H1 (cell line): ENCODE data around the gene MED29. TPM values are rescaled to one million over a fixed set of nuclear protein-coding genes. Genes with fewer than 3 reads are reported as not detected.

ENCODE experiments used
- CTCF ChIA-PET: fragments of 300-600 bp; sonication (Branson Sonifier 250); formaldehyde crosslinking; loops from one replicate; lab custom pipeline; 2021; ENCODE audit not compliant: partially characterized antibody; lab: Charles Lee
- POLR2A ChIA-PET: fragments of 300-600 bp; sonication (Branson Sonifier 250); formaldehyde crosslinking; loops from one replicate; lab custom pipeline; 2021; ENCODE audit warnings: inconsistent platforms; ENCODE audit not compliant: partially characterized antibody; lab: Charles Lee
- DNase-seq, 2 experiments: peaks; one replicate each; pipeline versions ENCODE4 v3.0.0 to v3.0.0-alpha.2; 2010 to 2022; ENCODE audit warnings: low spot score in 2 of 2, low read depth in 1 of 2, mixed read lengths in 1 of 2
- FAIRE-seq: peaks from 2 replicates; lab custom pipeline; 2011; peaks lifted over from hg19 to GRCh38; lab: Jason Lieb, UNC
- H2AFZ ChIP-seq: 2 replicates; pipeline ENCODE4 v1.8.1; 2012; ENCODE audit warnings: low read length, inconsistent platforms
- H2AK5ac ChIP-seq: 2 replicates; pipeline ENCODE4 v1.6.1; 2013; ENCODE audit warnings: low read depth, low read length
- H2BK120ac ChIP-seq: replicated peaks from 2 replicates; pipeline ENCODE3; 2013; ENCODE audit warnings: low read depth, low read length, inconsistent platforms
- H2BK12ac ChIP-seq: 2 replicates; pipeline ENCODE4 v1.6.1; 2013; ENCODE audit warnings: low read depth, low read length
- H2BK15ac ChIP-seq: 2 replicates; pipeline ENCODE4 v1.6.1; 2013; ENCODE audit warnings: low read length
- H2BK20ac ChIP-seq: 2 replicates; pipeline ENCODE4 v1.6.1; 2013; ENCODE audit warnings: low read length
- H2BK5ac ChIP-seq: 2 replicates; pipeline ENCODE4 v1.6.1; 2013; ENCODE audit warnings: low read depth, low read length
- H3K14ac ChIP-seq: 2 replicates; pipeline ENCODE4 v1.6.1; 2013; ENCODE audit warnings: inconsistent platforms; ENCODE audit not compliant: insufficient read length
- H3K18ac ChIP-seq: 2 replicates; pipeline ENCODE4 v1.6.1; 2013; ENCODE audit warnings: low read length; ENCODE audit errors: extremely low read depth
- H3K23ac ChIP-seq: 2 replicates; pipeline ENCODE4 v1.6.1; 2013; ENCODE audit warnings: inconsistent platforms; ENCODE audit not compliant: insufficient read length
- H3K23me2 ChIP-seq: 2 replicates; pipeline ENCODE4 v1.6.1; 2013; ENCODE audit warnings: low read depth, low read length
- H3K27ac ChIP-seq: 2 replicates; pipeline ENCODE4 v1.6.1; 2011; ENCODE audit warnings: low read depth, low read length, inconsistent platforms
- H3K27me3 ChIP-seq, 4 experiments: replicated peaks in 1 of 4; 1 replicate in 1 of 4; 2 replicates in 3 of 4; pipeline versions ENCODE4 v1.6.1 to v1.8.1; 2011 to 2013; ENCODE audit warnings: low read length in 3 of 4, mild to moderate bottlenecking in 3 of 4, inconsistent platforms in 2 of 4, mixed read lengths in 2 of 4, moderate library complexity in 1 of 4; ENCODE audit not compliant: control insufficient read depth in 3 of 4, insufficient read depth in 3 of 4; ENCODE audit errors: extremely low read depth in 1 of 4
- H3K36me3 ChIP-seq, 4 experiments: 2 replicates each; pipeline versions ENCODE4 v1.6.1 to v1.8.1; 2011 to 2013; ENCODE audit warnings: mild to moderate bottlenecking in 4 of 4, low read length in 3 of 4, moderate library complexity in 2 of 4, control low read depth in 1 of 4, inconsistent platforms in 1 of 4; ENCODE audit not compliant: insufficient read depth in 4 of 4, control insufficient read depth in 2 of 4
- H3K4ac ChIP-seq: replicated peaks from 2 replicates; pipeline ENCODE3; 2013; ENCODE audit warnings: low read length, low read depth, mixed read lengths, inconsistent platforms; ENCODE audit not compliant: insufficient read length
- H3K4me1 ChIP-seq, 4 experiments: replicated peaks in 1 of 4; 1 replicate in 1 of 4; 2 replicates in 3 of 4; pipeline versions ENCODE4 v1.6.1 to v1.8.1; 2011 to 2013; ENCODE audit warnings: low read length in 3 of 4, inconsistent platforms in 2 of 4, mixed read lengths in 1 of 4; ENCODE audit not compliant: insufficient read depth in 4 of 4, control insufficient read depth in 3 of 4
- H3K4me2 ChIP-seq, 2 experiments: 2 replicates each; pipeline versions ENCODE4 v1.6.1 to v1.8.1; 2011 to 2013; ENCODE audit warnings: low read depth in 2 of 2, low read length in 2 of 2, control low read depth in 1 of 2, inconsistent platforms in 1 of 2, mild to moderate bottlenecking in 1 of 2; ENCODE audit not compliant: insufficient read depth in 1 of 2
- H3K4me3 ChIP-seq, 4 experiments: fragments of 200-600, 300-600 bp in 1 of 4; sonication (generic), shearing (Covaris generic), sonication (Bioruptor Twin) in 1 of 4; 2 replicates each; pipeline versions ENCODE4 v1.5.1 to v1.8.1; 2011 to 2016; ENCODE audit warnings: low read length in 4 of 4, low read depth in 3 of 4, control low read depth in 2 of 4, inconsistent platforms in 2 of 4, mild to moderate bottlenecking in 2 of 4, mixed read lengths in 1 of 4, moderate library complexity in 1 of 4; ENCODE audit not compliant: insufficient read depth in 2 of 4; ENCODE audit errors: extremely low read depth in 1 of 4
- H3K56ac ChIP-seq: replicated peaks from 2 replicates; pipeline ENCODE3; 2013; ENCODE audit warnings: low read depth, mild to moderate bottlenecking, mixed read lengths, low read length, inconsistent platforms; ENCODE audit not compliant: insufficient read length
- H3K79me1 ChIP-seq: 2 replicates; pipeline ENCODE4 v1.6.1; 2013; ENCODE audit warnings: low read depth, low read length, control low read depth
- H3K79me2 ChIP-seq, 2 experiments: 2 replicates each; pipeline versions ENCODE4 v1.6.1 to v1.8.1; 2012 to 2013; ENCODE audit warnings: low read length in 2 of 2, mild to moderate bottlenecking in 2 of 2, inconsistent platforms in 1 of 2; ENCODE audit not compliant: insufficient read depth in 2 of 2, control insufficient read depth in 1 of 2
- H3K9ac ChIP-seq, 4 experiments: replicated peaks in 1 of 4; 1 replicate in 1 of 4; 2 replicates in 3 of 4; pipeline versions ENCODE4 v1.6.1 to v1.8.1; 2011 to 2013; ENCODE audit warnings: low read depth in 3 of 4, low read length in 3 of 4, control low read depth in 2 of 4, mild to moderate bottlenecking in 2 of 4, moderate library complexity in 2 of 4, inconsistent platforms in 1 of 4; ENCODE audit errors: extremely low read depth in 1 of 4
- H3K9me3 ChIP-seq, 2 experiments: 2 replicates each; pipeline versions ENCODE4 v1.6.1 to v1.8.1; 2012 to 2013; ENCODE audit warnings: mild to moderate bottlenecking in 2 of 2, moderate library complexity in 2 of 2, control low read depth in 1 of 2, inconsistent platforms in 1 of 2, low read depth in 1 of 2, low read length in 1 of 2, mixed read lengths in 1 of 2; ENCODE audit not compliant: insufficient read depth in 2 of 2
- H4K20me1 ChIP-seq, 2 experiments: replicated peaks in 1 of 2; 2 replicates each; pipeline versions ENCODE3 to v1.8.1; 2011 to 2013; ENCODE audit warnings: inconsistent platforms in 2 of 2, low read length in 2 of 2, mild to moderate bottlenecking in 1 of 2; ENCODE audit not compliant: insufficient read depth in 2 of 2, control insufficient read depth in 1 of 2
- H4K5ac ChIP-seq: 2 replicates; pipeline ENCODE4 v1.6.1; 2013; ENCODE audit warnings: low read length, low read depth, mixed read lengths, inconsistent platforms; ENCODE audit not compliant: insufficient read length
- H4K8ac ChIP-seq: 2 replicates; pipeline ENCODE4 v1.8.0; 2013; ENCODE audit warnings: mild to moderate bottlenecking, moderate library complexity, low read length, inconsistent platforms; ENCODE audit not compliant: insufficient read depth; ENCODE audit errors: extremely low read depth
- H4K91ac ChIP-seq: replicated peaks from 2 replicates; pipeline ENCODE3; 2013; ENCODE audit warnings: low read length, mixed read lengths, inconsistent platforms; ENCODE audit not compliant: insufficient read length
- ATF3 ChIP-seq: IDR thresholded peaks from 2 replicates; pipeline ENCODE4 v1.6.1; 2011; ENCODE audit warnings: low read depth, mild to moderate bottlenecking, low read length; ENCODE audit not compliant: insufficient read depth
- CBX5 ChIP-seq: fragments of 300-800, 300-1000 bp; sonication (generic); IDR thresholded peaks from 2 replicates; pipeline ENCODE4 v1.7.1; 2016; ENCODE audit warnings: antibody characterized with exemption, low read length, low read depth
- HDAC2 ChIP-seq, 2 experiments: fragments of 300-600 bp in 1 of 2; sonication (generic) in 1 of 2; IDR thresholded peaks; 2 replicates each; pipeline ENCODE4 v1.6.1; 2011 to 2012; ENCODE audit warnings: low read depth in 2 of 2, low read length in 2 of 2, mild to moderate bottlenecking in 2 of 2, moderate library complexity in 2 of 2, borderline replicate concordance in 1 of 2, inconsistent platforms in 1 of 2
- JUN ChIP-seq: IDR thresholded peaks from 2 replicates; pipeline ENCODE4 v1.6.1; 2011; ENCODE audit warnings: low read depth, mild to moderate bottlenecking, improper control_type of control experiment, low read length
- JUND ChIP-seq: IDR thresholded peaks from 2 replicates; pipeline ENCODE4 v1.6.1; 2011; ENCODE audit warnings: mild to moderate bottlenecking, improper control_type of control experiment, low read length
- NRF1 ChIP-seq: IDR thresholded peaks from 2 replicates; pipeline ENCODE4 v1.6.1; 2011; ENCODE audit warnings: mild to moderate bottlenecking, low read depth, low read length, improper control_type of control experiment
- WGBS, 2 experiments: shearing (Covaris generic) in 1 of 2; methylation state at CpG; one replicate each; pipeline versions ENCODE4 v1.1.6 to v1.1.7; 2013 to 2015; ENCODE audit warnings: low lambda C conversion rate in 2 of 2, mixed read lengths in 2 of 2, inconsistent platforms in 1 of 2, low coverage in 1 of 2, missing lambda C conversion rate in 1 of 2; ENCODE audit not compliant: insufficient replicate concordance in 2 of 2, insufficient coverage in 1 of 2, insufficient read length in 1 of 2; ENCODE audit errors: extremely low coverage in 1 of 2, missing lambda C conversion rate in 1 of 2; 5-methylcytosine and 5-hydroxymethylcytosine counted together
- polyA plus RNA-seq, 7 experiments: library from polyadenylated mRNA; depleted of rRNA in 3 of 7; stranded (reverse) in 5 of 7; unstranded in 2 of 7; fragments of >200 nt in 5 of 7; fragments of 200-250 nt in 2 of 7; gene quantifications; 1 replicate in 5 of 7; 2 replicates in 1 of 7; 4 replicates in 1 of 7; pipeline versions ENCODE4 v1.2.1 to v1.2.3, GENCODE V29; 2011 to 2013; ENCODE audit warnings: missing spikeins in 2 of 7, mixed read lengths in 2 of 7
- total RNA-seq: library from RNA; stranded (reverse); fragmentation: NEBNext Ultra II Directional; extraction: Animal tissue kit (Norgen Biotek cat#: 25700); gene quantifications from 2 replicates; pipeline ENCODE4 v1.2.1, GENCODE V29; 2021
- TF ChIP-seq, protein P1 (sequence below): IDR thresholded peaks from 2 replicates; pipeline ENCODE4 v1.6.1; 2012; ENCODE audit warnings: inconsistent platforms

MED29 gene
- total and polyA plus RNA-seq, 2 of the 8 experiments (the other 6 are each of a cell fraction or from before 2014, with no cell fraction given), result 31.1 to 52.5 TPM

- no peak overlapping the region for H3K14ac ChIP-seq
- TF ChIP-seq NRF1 (no peak), JUN (no peak), HDAC2 (IDR thresholded peaks at IDR 0.05; ENCODE audit: borderline replicate concordance in 1 of 2, low read depth in 2 of 2, low read length in 2 of 2) (no peak), ATF3 (no peak), JUND (no peak), CBX5 (no peak)
- TF ChIP-seq, protein P1, sequence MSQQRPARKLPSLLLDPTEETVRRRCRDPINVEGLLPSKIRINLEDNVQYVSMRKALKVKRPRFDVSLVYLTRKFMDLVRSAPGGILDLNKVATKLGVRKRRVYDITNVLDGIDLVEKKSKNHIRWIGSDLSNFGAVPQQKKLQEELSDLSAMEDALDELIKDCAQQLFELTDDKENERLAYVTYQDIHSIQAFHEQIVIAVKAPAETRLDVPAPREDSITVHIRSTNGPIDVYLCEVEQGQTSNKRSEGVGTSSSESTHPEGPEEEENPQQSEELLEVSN, result no peak
- TF ChIP-seq, all 59 proteins: peak for 0
- Histone ChIP-seq H3K79me1 (no peaks in the 10 kb centered on the region), H3K23ac (no peak overlapping the region), H2AFZ (no peak overlapping the region), H3K36me3 (peaks cover 0 to 7% (median 3%) of the 10 kb centered on the region in 4 experiments; a peak in 3 of 8 replicates), H3K18ac (no peak overlapping the region; the same call in 1 of the 2 replicates), H3K9me3 (no peaks in the 10 kb centered on the region), H3K23me2 (peaks cover 11% of the 10 kb centered on the region; the same call in 1 of the 2 replicates), H3K4me2 (no peak overlapping the region), H2BK120ac (no peak overlapping the region), H2AK5ac (no peak overlapping the region), H3K27ac (no peak overlapping the region), H3K9ac (no peak overlapping the region), H3K79me2 (no peaks in the 10 kb centered on the region), H3K4me1 (peaks cover 6 to 21% (median 13%) of the 10 kb centered on the region in 4 experiments), H3K4me3 (no peak overlapping the region), H4K20me1 (peaks cover 2 to 7% of the 10 kb centered on the region in 2 experiments), H4K91ac (no peak overlapping the region), H4K8ac (no peak overlapping the region), H4K5ac (no peak overlapping the region), H3K4ac (no peak overlapping the region), H2BK15ac (no peak overlapping the region), H3K56ac (no peak overlapping the region), H2BK12ac (no peak overlapping the region), H2BK20ac (no peak overlapping the region), H2BK5ac (no peak overlapping the region; the same call in 1 of the 2 replicates), H3K27me3 (no peaks in the 10 kb centered on the region)
- DNase-seq, result no peak
- CTCF ChIA-PET, result interaction anchor here (0.6 to 9.5 kb wide), 25 partner anchors 9 to 845 kb away, joined by 3 to 128 read pairs (median 4); partner anchors contain the start of genes EID2B, PLEKHG2 and ZFP36
- 90% methylated on average over 10 of the region's 11 CpGs; no CpG with 5 or more reads in 1 of the 2 experiments for WGBS, 2 experiments
- no peak for FAIRE-seq
- POLR2A ChIA-PET, result interaction anchor here (0.5 to 14.3 kb wide), 19 partner anchors 6 to 403 kb away, joined by 3 to 234 read pairs (median 4); partner anchors contain the start of genes DLL3, EID2B, PLEKHG2 and RPS16
Measured at GRCh38 chr19:39398297-39398864, 7.2 kb downstream of the MED29 start.
